ENCODE results near the gene ZNF184. TPM values are rescaled to one million over a fixed set of nuclear protein-coding genes. Genes with fewer than 3 reads are reported as not detected.

Gene ZNF184
- total RNA-seq, 1 donor from 2014 or later = 5.7 TPM

- Histone ChIP-seq H3K27ac (ENCODE audit: low read depth, low read length) (no peak overlapping the region), H3K9me3 (ENCODE audit: insufficient read depth, low read depth, low read length) (no peaks in the 10 kb centered on the region), H3K4me1 (ENCODE audit: insufficient read depth, low read length) (peaks cover 4% of the 10 kb centered on the region), H2AFZ (ENCODE audit: low read depth, low read length) (peak overlapping the region; percentile 33), H3K9ac (ENCODE audit: low read length) (no peak overlapping the region), H3K4me3 (ENCODE audit: insufficient read depth, low read depth, low read length) (no peak overlapping the region), H3K79me2 (ENCODE audit: insufficient read depth, low read length) (no peaks in the 10 kb centered on the region), H3K27me3 (ENCODE audit: insufficient read depth, low read length) (peaks cover 23% of the 10 kb centered on the region), H3K4me2 (ENCODE audit: low read length) (peak overlapping the region; percentile 34), H4K20me1 (ENCODE audit: insufficient read depth, low read length) (no peaks in the 10 kb centered on the region), H3K36me3 (ENCODE audit: insufficient read depth, low read length) (no peaks in the 10 kb centered on the region)
- Mint-ChIP-seq H3K27ac (ENCODE audit: unreplicated experiment) (no peak overlapping the region), H3K27me3 (ENCODE audit: low read depth, unreplicated experiment) (peaks cover 37% of the 10 kb centered on the region), H3K36me3 (ENCODE audit: low read depth, unreplicated experiment) (no peaks in the 10 kb centered on the region), H3K4me1 (ENCODE audit: low read depth, unreplicated experiment) (no peaks in the 10 kb centered on the region), H3K4me3 (ENCODE audit: unreplicated experiment) (peak overlapping the region; percentile 51), H3K9me3 (ENCODE audit: unreplicated experiment) (no peaks in the 10 kb centered on the region)
- FAIRE-seq = no peak
- DNase-seq (ENCODE audit: low read depth) = no peak
- TF ChIP-seq CTCF (IDR thresholded peaks at IDR 0.05; ENCODE audit: insufficient read depth, low read depth, low read length) = no peak
- no peak for TF ChIP-seq EZH2 (IDR thresholded peaks at IDR 0.05; ENCODE audit: insufficient read depth, low read length)
Observed at GRCh38 chr6:27514906-27515495, 42.1 kb upstream of the ZNF184 start.

- no peaks in the 10 kb centered on the region for H3K4me1 Mint-ChIP-seq (ENCODE audit: low read depth, unreplicated experiment)
- H3K27ac Mint-ChIP-seq (ENCODE audit: unreplicated experiment) = no peak overlapping the region
- H3K4me2 ChIP-seq (ENCODE audit: low read length) = no peak overlapping the region
- H3K36me3 ChIP-seq (ENCODE audit: insufficient read depth, low read length) = no peaks in the 10 kb centered on the region
- no peak overlapping the region for H3K27ac ChIP-seq (ENCODE audit: low read depth, low read length)
- H3K9me3 Mint-ChIP-seq (ENCODE audit: unreplicated experiment) = no peaks in the 10 kb centered on the region
- peaks cover 23% of the 10 kb centered on the region for H3K27me3 ChIP-seq (ENCODE audit: insufficient read depth, low read length)
- no peaks in the 10 kb centered on the region for H3K79me2 ChIP-seq (ENCODE audit: insufficient read depth, low read length)
- no peaks in the 10 kb centered on the region for H3K9me3 ChIP-seq (ENCODE audit: insufficient read depth, low read depth, low read length)
- no peak overlapping the region for H3K4me3 Mint-ChIP-seq (ENCODE audit: unreplicated experiment)
- peaks cover 39% of the 10 kb centered on the region for H3K27me3 Mint-ChIP-seq (ENCODE audit: low read depth, unreplicated experiment)
- no peak overlapping the region for H3K9ac ChIP-seq (ENCODE audit: low read length)
- no peaks in the 10 kb centered on the region for H3K4me1 ChIP-seq (ENCODE audit: insufficient read depth, low read length)
- H3K4me3 ChIP-seq (ENCODE audit: insufficient read depth, low read depth, low read length) = no peak overlapping the region
- FAIRE-seq (no peak), DNase-seq (ENCODE audit: low read depth) (no peak)
- no peak overlapping the region for H2AFZ ChIP-seq (ENCODE audit: low read depth, low read length)
- H4K20me1 ChIP-seq (ENCODE audit: insufficient read depth, low read length) = no peaks in the 10 kb centered on the region
- TF ChIP-seq EZH2 (IDR thresholded peaks at IDR 0.05; ENCODE audit: insufficient read depth, low read length) = no peak
- no peak for TF ChIP-seq CTCF (IDR thresholded peaks at IDR 0.05; ENCODE audit: insufficient read depth, low read depth, low read length)
- no peaks in the 10 kb centered on the region for H3K36me3 Mint-ChIP-seq (ENCODE audit: low read depth, unreplicated experiment)
Observed at GRCh38 chr6:27512525-27512924, 39.6 kb upstream of the ZNF184 start.

Measured in astrocyte (in vitro differentiated cells and primary cell).